NCI-H69 (cell line): Measurements from ENCODE around the gene LGALS7.

Experiments used
- DNase-seq: peaks from one replicate; lab custom pipeline; 2025; lab: John Stamatoyannopoulos, UW

The LGALS7 gene

GRCh38 chr19:38725469-38726283 is 47.6 kb downstream of the LGALS7 start:
- no peak for DNase-seq

GRCh38 chr19:38723990-38724854 is 49.1 kb downstream of the LGALS7 start:
- DNase-seq = no peak

- DNase-seq = no peak
Measured at GRCh38 chr19:38723606-38723965, 49.7 kb downstream of the LGALS7 start.

- no peak for DNase-seq
Measured at GRCh38 chr19:38722947-38723605, 50.2 kb downstream of the LGALS7 start.

GRCh38 chr19:38721979-38722773 is 51.1 kb downstream of the LGALS7 start:
- DNase-seq = no peak

- no peak for DNase-seq
Measured at GRCh38 chr19:38721496-38721895, 51.8 kb downstream of the LGALS7 start.
